HepG2 (cell line): ENCODE measurements around the gene RUSC1. TPM values are rescaled to one million over a fixed set of nuclear protein-coding genes. Genes with fewer than 3 reads are reported as not detected.

Experiments used
- ATAC-seq: fragments of 200-7000 bp; cut with Tn5 transposase; 3 replicates; pipeline ENCODE4 v1.9.1; 2020; ENCODE audit warnings: mild to moderate bottlenecking, moderate library complexity
- BruUV-seq: library from RNA; stranded (reverse); fragments of 400-500 nt; replicated peaks from 2 replicates; lab custom pipeline; 2021; lab: Mats Ljungman, UMichigan
- CTCF ChIA-PET: fragments of 300-600 bp; formaldehyde crosslinking; extraction: SDS; loops from one replicate; lab custom pipeline; 2021; ENCODE audit warnings: low total read pairs, inconsistent platforms, low intra/inter-chr PET ratio; lab: Yijun Ruan, JAX
- POLR2A ChIA-PET: fragments of 350-600 bp; sonication (Branson Sonifier 250); formaldehyde crosslinking; loops from one replicate; lab custom pipeline; 2020; ENCODE audit warnings: antibody characterized with exemption, inconsistent platforms; lab: Yijun Ruan, JAX
- DNase-seq: peaks from one replicate; pipeline ENCODE4 v3.0.0-alpha.2; 2015; ENCODE audit warnings: low spot score
- FAIRE-seq: peaks from 3 replicates; lab custom pipeline; 2011; peaks lifted over from hg19 to GRCh38; lab: Jason Lieb, UNC
- H2AFZ ChIP-seq: one replicate; pipeline ENCODE4 v1.6.1; 2011; ENCODE audit warnings: low read length, inconsistent platforms
- H3K27ac ChIP-seq: fragments of 300-600 bp; 3 replicates; pipeline ENCODE4 v1.8.0; 2011; ENCODE audit warnings: mixed run types, mild to moderate bottlenecking, mixed read lengths, low read length, inconsistent platforms; ENCODE audit not compliant: insufficient read depth; ENCODE audit errors: extremely low read length
- H3K27me3 ChIP-seq, 2 experiments: fragments of 200-600 bp in 1 of 2; 2 replicates in 1 of 2; 3 replicates in 1 of 2; pipeline versions ENCODE4 v1.6.0 to v1.8.0; 2011; ENCODE audit warnings: low read length in 2 of 2, mild to moderate bottlenecking in 2 of 2, moderate library complexity in 2 of 2, inconsistent platforms in 1 of 2; ENCODE audit not compliant: insufficient read depth in 2 of 2, control insufficient read depth in 1 of 2
- H3K36me3 ChIP-seq, 2 experiments: fragments of 200-600 bp in 1 of 2; replicated peaks in 1 of 2; 2 replicates in 1 of 2; 3 replicates in 1 of 2; pipeline versions ENCODE4 v1.5.1 to v1.8.0; 2011; ENCODE audit warnings: low read length in 2 of 2, inconsistent platforms in 1 of 2; ENCODE audit not compliant: insufficient read depth in 2 of 2, control insufficient read depth in 1 of 2
- H3K4me1 ChIP-seq: 2 replicates; pipeline ENCODE4 v1.5.1; 2012; ENCODE audit warnings: low read length, inconsistent platforms; ENCODE audit not compliant: insufficient read depth
- H3K4me2 ChIP-seq: 2 replicates; pipeline ENCODE4 v1.6.0; 2011; ENCODE audit warnings: low read depth, low read length, inconsistent platforms
- H3K4me3 ChIP-seq, 3 experiments: fragments of 200-600 bp in 1 of 3; sonication (generic), shearing (Covaris generic) in 1 of 3; replicated peaks in 1 of 3; 2 replicates each; pipeline ENCODE4 v1.5.1; 2011 to 2016; ENCODE audit warnings: low read length in 3 of 3, inconsistent platforms in 2 of 3, low read depth in 2 of 3, mild to moderate bottlenecking in 2 of 3, control low read depth in 1 of 3, mixed read lengths in 1 of 3; ENCODE audit not compliant: insufficient read depth in 1 of 3
- H3K79me2 ChIP-seq: one replicate; pipeline ENCODE4 v1.6.1; 2011; ENCODE audit warnings: low read length, inconsistent platforms; ENCODE audit not compliant: insufficient read depth
- H3K9ac ChIP-seq: 2 replicates; pipeline ENCODE4 v1.6.0; 2011; ENCODE audit warnings: mild to moderate bottlenecking, low read depth, low read length, inconsistent platforms; ENCODE audit not compliant: insufficient read depth
- H3K9me3 ChIP-seq: 2 replicates; pipeline ENCODE4 v1.5.1; 2012; ENCODE audit warnings: mild to moderate bottlenecking, low read length
- H4K20me1 ChIP-seq: 2 replicates; pipeline ENCODE4 v1.6.0; 2011; ENCODE audit warnings: inconsistent platforms, mild to moderate bottlenecking, low read length, moderate library complexity; ENCODE audit not compliant: insufficient read depth
- HNF1A ChIP-seq, 2 experiments: sonication (generic) in 1 of 2; formaldehyde crosslinking in 1 of 2; IDR thresholded peaks; 2 replicates each; pipeline versions ENCODE4 v1.4.0 to v1.6.1; 2016 to 2020; ENCODE audit warnings: borderline replicate concordance in 1 of 2, low read depth in 1 of 2, mild to moderate bottlenecking in 1 of 2, missing genetic modification reagents in 1 of 2
- HOXA7 ChIP-seq: sonication (generic); formaldehyde crosslinking; IDR thresholded peaks from 2 replicates; pipeline ENCODE4 v1.8.1; 2022; ENCODE audit warnings: mild to moderate bottlenecking, missing genetic modification reagents, moderate library complexity
- IKZF5 ChIP-seq: IDR thresholded peaks from 2 replicates; pipeline ENCODE4 v1.6.1; 2018; ENCODE audit warnings: missing genetic modification reagents, mild to moderate bottlenecking, missing compliant biosample characterization
- LRRFIP1 ChIP-seq: sonication (generic); formaldehyde crosslinking; conservative IDR thresholded peaks from 2 replicates; pipeline ENCODE4 v1.4.0; 2020; ENCODE audit warnings: missing genetic modification reagents
- MAFF ChIP-seq: IDR thresholded peaks from 2 replicates; pipeline ENCODE4 v1.6.1; 2011; ENCODE audit warnings: low read depth, low read length, improper control_type of control experiment
- RBFOX2 ChIP-seq: fragments of 200-400 bp; formaldehyde crosslinking; IDR thresholded peaks from 2 replicates; pipeline ENCODE4 v1.6.1; 2017; ENCODE audit warnings: low read depth, mild to moderate bottlenecking, low read length
- UBTF ChIP-seq: sonication (generic); formaldehyde crosslinking; IDR thresholded peaks from 2 replicates; pipeline ENCODE4 v1.4.0; 2020; ENCODE audit warnings: mild to moderate bottlenecking, missing genetic modification reagents
- ZFP90 ChIP-seq: sonication (generic); formaldehyde crosslinking; IDR thresholded peaks from 2 replicates; pipeline ENCODE4 v1.8.0; 2022; ENCODE audit warnings: missing genetic modification reagents, mild to moderate bottlenecking, inconsistent platforms, borderline replicate concordance
- ZNF333 ChIP-seq: sonication (generic); formaldehyde crosslinking; IDR thresholded peaks from 2 replicates; pipeline ENCODE4 v1.4.0; 2020; ENCODE audit warnings: mild to moderate bottlenecking, missing genetic modification reagents, borderline replicate concordance
- ZNF543 ChIP-seq: sonication (generic); formaldehyde crosslinking; IDR thresholded peaks from 2 replicates; pipeline ENCODE4 v1.4.0; 2020; ENCODE audit warnings: mild to moderate bottlenecking, missing genetic modification reagents
- WGBS: methylation state at CpG from one replicate; pipeline ENCODE4 v1.1.6; 2017; ENCODE audit warnings: low lambda C conversion rate; 5-methylcytosine and 5-hydroxymethylcytosine counted together
- in situ Hi-C: cut with HindIII; loops from 2 replicates; pipeline ENCODE4 v1.10.0; 2017; ENCODE audit warnings: low pct_unique_long_range_greater_than_20kb; ENCODE audit not compliant: extremely low pct_ligation_motif_present
- intact Hi-C: fragments of 100-400 bp; cut with micrococcal nuclease; formaldehyde crosslinking; loops from one replicate; pipeline ENCODE4 v1.10.0; 2022; ENCODE audit not compliant: unreplicated experiment
- polyA plus RNA-seq, 8 experiments: library from polyadenylated mRNA; depleted of rRNA in 3 of 8; stranded (reverse) in 7 of 8; unstranded in 1 of 8; fragments of >200 nt; fragmentation: Illumina TruSeq in 4 of 8; extraction: Trizol in 4 of 8; gene quantifications; 2 replicates each; pipeline versions ENCODE4 v1.2.1 to v1.2.3, GENCODE V29; 2011 to 2016; ENCODE audit warnings: low read depth in 4 of 8, missing spikeins in 1 of 8, mixed read lengths in 1 of 8; ENCODE audit not compliant: insufficient read depth in 1 of 8
- total RNA-seq, 5 experiments: library from RNA; depleted of rRNA; stranded (reverse); fragments of >200 nt; fragmentation: Illumina TruSeq; extraction: Trizol; gene quantifications; 2 replicates each; pipeline ENCODE4 v1.2.3, GENCODE V29; 2016; ENCODE audit warnings: low read depth in 1 of 5

RUSC1 gene
- total and polyA plus RNA-seq, 2 of the 13 experiments (the other 11 are each of a cell fraction or from before 2014, with no cell fraction given) = 18.7 to 20.4 TPM

- POLR2A ChIA-PET = interaction anchor here (0.7 to 2.9 kb wide), 8 partner anchors 9 to 46 kb away, joined by 3 to 17 read pairs (median 3); partner anchors contain the start of genes CLK2, ENTREP3 and SCAMP3
- peak; percentile 82 for TF ChIP-seq UBTF (CRISPR knock-in tag)
- TF ChIP-seq ZNF333 = no peak
- TF ChIP-seq LRRFIP1 (CRISPR knock-in tag) = no peak
- no peak; the same call in none of the 2 replicates for TF ChIP-seq ZFP90
- no peak for TF ChIP-seq MAFF
- TF ChIP-seq ZNF543 (CRISPR knock-in tag) = peak; percentile 73; the same call in 1 of the 2 replicates
- peak; percentile 92 for TF ChIP-seq IKZF5
- TF ChIP-seq HNF1A (IDR thresholded peaks at IDR 0.05; ENCODE audit: low read depth) = peak; percentile 83
- peak; percentile 93 for TF ChIP-seq HNF1A (CRISPR knock-in tag; IDR thresholded peaks at IDR 0.05; ENCODE audit: borderline replicate concordance)
- no peak for TF ChIP-seq RBFOX2
- TF ChIP-seq HOXA7 = no peak
Measured at GRCh38 chr1:155300553-155301329, 20.0 kb upstream of the RUSC1 start.

More at GRCh38 chr1:155300553-155301329, 20.0 kb upstream of the RUSC1 start:
- intact Hi-C loops (loop anchor here (10.0 kb wide), 1 partner anchor 96 kb away; the partner anchor contains the start of genes MTX1 and THBS3), in situ Hi-C loops (loop anchor here (10.0 kb wide), 1 partner anchor 46 kb away; the partner anchor contains the start of gene ENTREP3)
- H3K4me2 ChIP-seq = peak overlapping the region; percentile 89
- WGBS = 2% methylated on average over 7 of the region's 9 CpGs
- H4K20me1 ChIP-seq = no peaks in the 10 kb centered on the region
- H3K4me3 ChIP-seq = peak overlapping the region; percentile 28 to 69 (median 44); a peak in 5 of 6 replicates
- DNase-seq (peak; percentile 77), FAIRE-seq (peak; percentile 79), ATAC-seq (peak; percentile 94)
- CTCF ChIA-PET = no interaction called here
- H3K27me3 ChIP-seq = no peaks in the 10 kb centered on the region; a peak in 1 of 5 replicates
- no TSS peak for BruUV-seq
- H3K9me3 ChIP-seq = no peaks in the 10 kb centered on the region
- no peaks in the 10 kb centered on the region; a peak in 1 of 5 replicates for H3K36me3 ChIP-seq
- peaks cover 74% of the 10 kb centered on the region for H3K4me1 ChIP-seq
- peaks cover 11% of the 10 kb centered on the region for H3K79me2 ChIP-seq
- peak overlapping the region; percentile 77 for H3K9ac ChIP-seq
- H2AFZ ChIP-seq = peak overlapping the region; percentile 61
- H3K27ac ChIP-seq = peak overlapping the region; percentile 95
